SK-N-MC (cell line): ENCODE data around the gene MCM9.

ENCODE experiments used
- EZH2 ChIP-seq: fragments of 200-600 bp; sonication (generic); IDR thresholded peaks from one replicate; pipeline ENCODE4 v1.6.1; 2017; ENCODE audit warnings: antibody characterized with exemption
- FOXP2 ChIP-seq: optimal IDR thresholded peaks from 2 replicates; pipeline ENCODE3; 2011; ENCODE audit warnings: mild to moderate bottlenecking, moderate library complexity; ENCODE audit not compliant: insufficient read depth; ENCODE audit errors: extremely low read length, control extremely low read depth
- POLR2AphosphoS5 ChIP-seq: IDR thresholded peaks from 2 replicates; pipeline ENCODE4 v1.6.1; 2012; ENCODE audit warnings: mild to moderate bottlenecking, low read depth, low read length, borderline replicate concordance

- no peak for TF ChIP-seq POLR2AphosphoS5
- no peak for TF ChIP-seq EZH2
- TF ChIP-seq FOXP2: no peak
Measured at GRCh38 chr6:118770835-118771234, 164.1 kb downstream of the MCM9 start.
